Sigmoid colon (tissue), 4 donors: ENCODE results near the gene GREB1L.

ENCODE experiments used
- EP300 ChIP-seq, 4 donors: sonication (generic); formaldehyde crosslinking; IDR thresholded peaks; one replicate each; pipeline ENCODE4 v1.6.1; 2017; ENCODE audit warnings: antibody characterized with exemption in 4 of 4
- POLR2A ChIP-seq, 2 donors: fragments of 450-650 bp; IDR thresholded peaks; one replicate each; pipeline ENCODE4 v1.6.1; 2016; ENCODE audit warnings: antibody characterized with exemption in 2 of 2, mild to moderate bottlenecking in 2 of 2, moderate library complexity in 2 of 2
- TF ChIP-seq, protein P1 (sequence below), 4 experiments: fragments of 450-650 bp in 3 of 4; fragments of 200-600 bp in 1 of 4; IDR thresholded peaks; one replicate each; pipeline ENCODE4 v1.5.1; 2016 to 2019; ENCODE audit warnings: antibody characterized with exemption in 4 of 4, mild to moderate bottlenecking in 3 of 4, moderate library complexity in 2 of 4

DNA sequence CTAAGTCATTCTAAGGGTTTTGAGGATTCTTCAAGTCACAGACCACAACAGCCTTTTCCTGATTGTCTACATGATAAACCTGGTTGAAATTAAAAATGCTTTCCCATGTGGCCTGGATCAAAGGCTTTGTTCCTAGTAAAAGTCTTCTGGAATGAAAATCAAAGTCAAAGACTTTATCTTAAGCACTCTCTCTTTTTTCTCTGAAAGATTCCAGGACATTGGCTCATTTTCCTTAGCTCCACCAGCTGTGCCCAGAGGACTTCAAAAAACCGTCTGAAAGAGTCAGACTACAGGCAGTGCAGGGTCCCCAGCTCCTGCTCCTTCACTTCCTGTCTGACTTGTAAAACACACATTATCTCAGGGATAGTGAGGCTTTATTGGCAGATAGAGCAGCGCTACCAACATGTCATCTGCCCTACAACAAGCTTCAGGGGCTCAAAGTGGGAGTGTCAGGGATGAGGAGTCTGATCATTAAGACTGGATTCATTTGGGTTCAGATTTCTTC lies 210.3 kb downstream of the GREB1L start:
- no peak for TF ChIP-seq POLR2A (IDR thresholded peaks at IDR 0.05)
- TF ChIP-seq, protein P1, sequence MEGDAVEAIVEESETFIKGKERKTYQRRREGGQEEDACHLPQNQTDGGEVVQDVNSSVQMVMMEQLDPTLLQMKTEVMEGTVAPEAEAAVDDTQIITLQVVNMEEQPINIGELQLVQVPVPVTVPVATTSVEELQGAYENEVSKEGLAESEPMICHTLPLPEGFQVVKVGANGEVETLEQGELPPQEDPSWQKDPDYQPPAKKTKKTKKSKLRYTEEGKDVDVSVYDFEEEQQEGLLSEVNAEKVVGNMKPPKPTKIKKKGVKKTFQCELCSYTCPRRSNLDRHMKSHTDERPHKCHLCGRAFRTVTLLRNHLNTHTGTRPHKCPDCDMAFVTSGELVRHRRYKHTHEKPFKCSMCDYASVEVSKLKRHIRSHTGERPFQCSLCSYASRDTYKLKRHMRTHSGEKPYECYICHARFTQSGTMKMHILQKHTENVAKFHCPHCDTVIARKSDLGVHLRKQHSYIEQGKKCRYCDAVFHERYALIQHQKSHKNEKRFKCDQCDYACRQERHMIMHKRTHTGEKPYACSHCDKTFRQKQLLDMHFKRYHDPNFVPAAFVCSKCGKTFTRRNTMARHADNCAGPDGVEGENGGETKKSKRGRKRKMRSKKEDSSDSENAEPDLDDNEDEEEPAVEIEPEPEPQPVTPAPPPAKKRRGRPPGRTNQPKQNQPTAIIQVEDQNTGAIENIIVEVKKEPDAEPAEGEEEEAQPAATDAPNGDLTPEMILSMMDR (IDR thresholded peaks at IDR 0.05): no peak
- TF ChIP-seq EP300 (IDR thresholded peaks at IDR 0.05): no peak
